Kidney tubule cell (primary cell): ENCODE results near the gene USP17L11.
"Not testable (repeated sequence)": the region's sequence is repeated elsewhere in the genome, so short reads cannot be mapped to it uniquely, and the experiment has no call there.

ENCODE experiments used
- DNase-seq: peaks from one replicate; pipeline ENCODE4 v3.0.0-alpha.2; 2018; ENCODE audit warnings: low spot score

USP17L11 gene, protein sequence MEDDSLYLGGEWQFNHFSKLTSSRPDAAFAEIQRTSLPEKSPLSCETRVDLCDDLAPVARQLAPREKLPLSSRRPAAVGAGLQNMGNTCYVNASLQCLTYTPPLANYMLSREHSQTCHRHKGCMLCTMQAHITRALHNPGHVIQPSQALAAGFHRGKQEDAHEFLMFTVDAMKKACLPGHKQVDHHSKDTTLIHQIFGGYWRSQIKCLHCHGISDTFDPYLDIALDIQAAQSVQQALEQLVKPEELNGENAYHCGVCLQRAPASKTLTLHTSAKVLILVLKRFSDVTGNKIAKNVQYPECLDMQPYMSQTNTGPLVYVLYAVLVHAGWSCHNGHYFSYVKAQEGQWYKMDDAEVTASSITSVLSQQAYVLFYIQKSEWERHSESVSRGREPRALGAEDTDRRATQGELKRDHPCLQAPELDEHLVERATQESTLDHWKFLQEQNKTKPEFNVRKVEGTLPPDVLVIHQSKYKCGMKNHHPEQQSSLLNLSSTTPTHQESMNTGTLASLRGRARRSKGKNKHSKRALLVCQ

DNA sequence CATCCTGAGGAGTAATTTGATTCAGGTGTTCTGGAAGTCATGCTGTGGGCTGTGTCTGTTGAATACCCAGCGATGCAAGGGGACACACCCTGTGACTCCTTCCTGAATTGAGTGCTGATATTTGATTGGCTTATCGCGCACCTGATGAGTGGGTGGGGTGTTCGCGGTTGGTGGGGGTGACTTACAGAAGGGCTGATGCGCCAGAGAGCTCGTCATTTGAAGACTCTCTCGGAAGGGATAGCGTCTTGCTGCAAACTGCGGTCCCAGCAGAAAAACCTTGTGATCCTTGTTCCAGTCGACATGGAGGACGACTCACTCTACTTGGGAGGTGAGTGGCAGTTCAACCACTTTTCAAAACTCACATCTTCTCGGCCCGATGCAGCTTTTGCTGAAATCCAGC lies at the start of gene USP17L11:
Gene USP17L11, plus strand, starts transcription at position 301 of the 400 bp plus-strand sequence. Its CDS starts 0 bp downstream, at position 301.
- DNase-seq = not testable (repeated sequence)

DNA sequence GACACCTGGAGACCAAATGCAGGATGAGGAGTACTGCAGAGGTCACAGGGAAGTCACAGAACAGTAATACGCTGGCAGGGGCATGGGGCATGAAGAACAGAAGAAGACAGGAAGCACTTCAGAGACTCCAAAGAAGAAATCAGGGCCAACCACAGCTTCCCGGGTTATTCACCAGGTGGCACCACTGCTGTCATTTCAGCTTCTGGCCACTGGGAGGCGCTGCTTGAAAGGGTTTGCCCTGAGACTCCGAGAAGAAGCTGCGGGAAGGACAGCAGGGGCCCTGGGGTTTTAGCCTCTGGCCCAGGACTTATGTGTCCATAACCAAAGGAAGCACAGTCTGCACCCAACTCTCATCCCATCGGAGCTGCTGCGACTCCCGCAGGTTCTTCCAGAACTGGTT lies 49.2 kb upstream of the USP17L11 start:
- peak; percentile 20 for DNase-seq

DNA sequence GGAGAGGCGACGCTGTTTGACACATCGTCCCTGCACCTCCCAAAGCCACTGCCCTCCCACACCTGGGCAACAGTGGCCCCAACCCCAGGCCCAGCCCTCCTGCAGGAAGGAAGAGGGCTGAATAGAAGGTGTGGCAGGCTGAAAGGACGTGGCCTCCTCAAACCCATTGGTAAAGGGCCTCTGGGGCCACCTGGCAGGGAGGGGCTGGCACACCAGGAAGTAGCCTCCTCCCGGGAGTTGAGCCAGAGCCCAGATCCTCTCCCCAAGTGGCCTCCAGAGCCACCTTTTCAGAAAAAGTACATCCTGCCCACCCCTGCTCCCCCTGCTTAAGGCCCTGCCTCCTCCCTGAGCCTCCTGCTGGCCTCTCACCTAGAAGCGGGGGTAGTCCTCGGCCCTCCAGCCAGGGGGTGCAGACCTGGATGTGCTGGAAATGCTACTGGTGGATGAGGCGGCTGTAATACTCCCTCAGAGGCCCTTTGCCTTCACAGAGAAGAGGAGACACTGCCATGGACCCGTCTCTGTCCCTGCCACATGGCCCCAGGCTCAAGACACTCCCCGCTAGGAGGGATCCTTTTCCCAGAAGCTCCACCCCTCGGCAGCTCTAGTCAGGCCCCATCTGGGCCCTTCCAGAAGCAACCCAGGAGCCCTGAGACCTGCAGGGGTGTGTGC lies 45.3 kb upstream of the USP17L11 start, which contains the start of gene FAM90A26:
Gene FAM90A26, plus strand, starts transcription at position 619 of the 669 bp plus-strand sequence. CDS start 2,764 bp downstream, outside the sequence.
- not testable (repeated sequence) for DNase-seq

DNA sequence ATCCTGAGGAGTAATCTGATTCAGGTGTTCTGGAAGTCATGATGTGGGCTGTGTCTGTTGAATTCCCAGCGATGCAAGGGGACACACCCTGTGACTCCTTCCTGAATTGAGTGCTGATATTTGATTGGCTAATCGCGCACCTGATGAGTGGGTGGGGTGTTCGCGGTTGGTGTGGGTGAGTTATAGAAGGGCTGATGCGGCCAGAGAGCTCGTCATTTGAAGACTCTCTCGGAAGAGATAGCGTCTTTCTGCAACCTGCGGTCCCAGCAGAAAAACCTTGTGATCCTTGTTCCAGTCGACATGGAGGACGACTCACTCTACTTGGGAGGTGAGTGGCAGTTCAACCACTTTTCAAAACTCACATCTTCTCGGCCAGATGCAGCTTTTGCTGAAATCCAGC lies 4.8 kb upstream of the USP17L11 start, which contains the start of gene USP17L10:
Gene USP17L10, plus strand, starts transcription at position 301 of the 400 bp plus-strand sequence. Its CDS starts 0 bp downstream, at position 301.
- not testable (repeated sequence) for DNase-seq

DNA sequence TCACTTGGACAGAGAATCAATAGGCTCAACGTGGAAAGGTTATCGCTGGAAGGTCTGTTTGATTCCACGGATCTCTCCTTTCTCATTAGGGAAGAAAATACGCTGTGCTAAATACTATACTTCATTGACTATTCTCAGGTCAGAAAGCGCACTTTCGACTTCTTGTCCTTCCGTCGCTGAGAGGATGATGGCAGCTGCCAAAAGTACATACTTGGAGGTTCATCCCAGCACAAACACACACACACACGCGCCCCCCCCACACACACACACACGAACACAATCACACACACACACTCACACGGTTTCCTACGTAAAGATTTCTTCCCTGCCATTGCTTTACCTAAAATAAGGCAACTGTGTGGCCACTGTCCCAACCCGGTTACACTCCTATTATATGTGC lies 504 bp upstream of the USP17L11 start:
- not testable (repeated sequence) for DNase-seq

DNA sequence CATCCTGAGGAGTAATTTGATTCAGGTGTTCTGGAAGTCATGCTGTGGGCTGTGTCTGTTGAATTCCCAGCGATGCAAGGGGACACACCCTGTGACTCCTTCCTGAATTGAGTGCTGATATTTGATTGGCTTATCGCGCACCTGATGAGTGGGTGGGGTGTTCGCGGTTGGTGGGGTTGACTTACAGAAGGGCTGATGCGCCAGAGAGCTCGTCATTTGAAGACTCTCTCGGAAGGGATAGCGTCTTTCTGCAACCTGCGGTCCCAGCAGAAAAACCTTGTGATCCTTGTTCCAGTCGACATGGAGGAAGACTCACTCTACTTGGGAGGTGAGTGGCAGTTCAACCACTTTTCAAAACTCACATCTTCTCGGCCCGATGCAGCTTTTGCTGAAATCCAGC lies 4.6 kb downstream of the USP17L11 start, which contains the start of gene USP17L12:
Gene USP17L12, plus strand, starts transcription at position 301 of the 400 bp plus-strand sequence. Its CDS starts 0 bp downstream, at position 301.
- DNase-seq = not testable (repeated sequence)

DNA sequence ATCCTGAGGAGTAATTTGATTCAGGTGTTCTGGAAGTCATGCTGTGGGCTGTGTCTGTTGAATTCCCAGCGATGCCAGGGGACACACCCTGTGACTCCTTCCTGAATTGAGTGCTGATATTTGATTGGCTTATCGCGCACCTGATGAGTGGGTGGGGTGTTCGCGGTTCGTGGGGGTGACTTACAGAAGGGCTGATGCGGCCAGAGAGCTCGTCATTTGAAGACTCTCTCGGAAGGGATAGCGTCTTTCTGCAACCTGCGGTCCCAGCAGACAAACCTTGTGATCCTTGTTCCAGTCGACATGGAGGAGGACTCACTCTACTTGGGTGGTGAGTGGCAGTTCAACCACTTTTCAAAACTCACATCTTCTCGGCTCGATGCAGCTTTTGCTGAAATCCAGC lies 9.4 kb downstream of the USP17L11 start, which contains the start of gene USP17L13:
Gene USP17L13, plus strand, starts transcription at position 301 of the 400 bp plus-strand sequence. Its CDS starts 0 bp downstream, at position 301.
- not testable (repeated sequence) for DNase-seq

DNA sequence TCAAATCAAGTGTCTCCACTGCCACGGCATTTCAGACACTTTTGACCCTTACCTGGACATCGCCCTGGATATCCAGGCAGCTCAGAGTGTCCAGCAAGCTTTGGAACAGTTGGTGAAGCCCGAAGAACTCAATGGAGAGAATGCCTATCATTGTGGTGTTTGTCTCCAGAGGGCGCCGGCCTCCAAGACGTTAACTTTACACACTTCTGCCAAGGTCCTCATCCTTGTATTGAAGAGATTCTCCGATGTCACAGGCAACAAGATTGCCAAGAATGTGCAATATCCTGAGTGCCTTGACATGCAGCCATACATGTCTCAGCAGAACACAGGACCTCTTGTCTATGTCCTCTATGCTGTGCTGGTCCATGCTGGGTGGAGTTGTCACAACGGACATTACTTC lies 15.0 kb downstream of the USP17L11 start:
- DNase-seq = not testable (repeated sequence)

DNA sequence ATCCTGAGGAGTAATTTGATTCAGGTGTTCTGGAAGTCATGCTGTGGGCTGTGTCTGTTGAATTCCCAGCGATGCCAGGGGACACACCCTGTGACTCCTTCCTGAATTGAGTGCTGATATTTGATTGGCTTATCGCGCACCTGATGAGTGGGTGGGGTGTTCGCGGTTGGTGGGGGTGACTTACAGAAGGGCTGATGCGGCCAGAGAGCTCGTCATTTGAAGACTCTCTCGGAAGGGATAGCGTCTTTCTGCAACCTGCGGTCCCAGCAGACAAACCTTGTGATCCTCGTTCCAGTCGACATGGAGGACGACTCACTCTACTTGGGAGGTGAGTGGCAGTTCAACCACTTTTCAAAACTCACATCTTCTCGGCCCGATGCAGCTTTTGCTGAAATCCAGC lies 18.9 kb downstream of the USP17L11 start, which contains the start of gene USP17L15:
Gene USP17L15, plus strand, starts transcription at position 301 of the 400 bp plus-strand sequence. Its CDS starts 0 bp downstream, at position 301.
- not testable (repeated sequence) for DNase-seq

DNA sequence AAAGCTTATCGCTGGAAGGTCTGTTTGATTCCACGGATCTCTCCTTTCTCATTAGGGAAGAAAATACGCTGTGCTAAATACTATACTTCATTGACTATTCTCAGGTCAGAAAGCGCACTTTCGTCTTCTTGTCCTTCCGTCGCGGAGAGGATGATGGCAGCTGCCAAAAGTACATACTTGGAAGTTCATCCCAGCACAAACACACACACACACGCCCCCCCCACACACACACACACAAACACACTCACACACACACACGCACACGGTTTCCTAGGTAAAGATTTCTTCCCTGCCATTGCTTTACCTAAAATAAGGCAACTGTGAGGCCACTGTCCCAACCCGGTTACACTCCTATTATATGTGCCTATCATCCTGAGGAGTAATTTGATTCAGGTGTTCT lies 23.3 kb downstream of the USP17L11 start:
- not testable (repeated sequence) for DNase-seq

DNA sequence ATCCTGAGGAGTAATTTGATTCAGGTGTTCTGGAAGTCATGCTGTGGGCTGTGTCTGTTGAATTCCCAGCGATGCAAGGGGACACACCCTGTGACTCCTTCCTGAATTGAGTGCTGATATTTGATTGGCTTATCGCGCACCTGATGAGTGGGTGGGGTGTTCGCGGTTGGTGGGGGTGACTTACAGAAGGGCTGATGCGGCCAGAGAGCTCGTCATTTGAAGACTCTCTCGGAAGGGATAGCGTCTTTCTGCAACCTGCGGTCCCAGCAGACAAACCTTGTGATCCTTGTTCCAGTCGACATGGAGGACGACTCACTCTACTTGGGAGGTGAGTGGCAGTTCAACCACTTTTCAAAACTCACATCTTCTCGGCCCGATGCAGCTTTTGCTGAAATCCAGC lies 28.4 kb downstream of the USP17L11 start, which contains the start of gene USP17L17:
Gene USP17L17, plus strand, starts transcription at position 301 of the 400 bp plus-strand sequence. Its CDS starts 0 bp downstream, at position 301.
- not testable (repeated sequence) for DNase-seq

DNA sequence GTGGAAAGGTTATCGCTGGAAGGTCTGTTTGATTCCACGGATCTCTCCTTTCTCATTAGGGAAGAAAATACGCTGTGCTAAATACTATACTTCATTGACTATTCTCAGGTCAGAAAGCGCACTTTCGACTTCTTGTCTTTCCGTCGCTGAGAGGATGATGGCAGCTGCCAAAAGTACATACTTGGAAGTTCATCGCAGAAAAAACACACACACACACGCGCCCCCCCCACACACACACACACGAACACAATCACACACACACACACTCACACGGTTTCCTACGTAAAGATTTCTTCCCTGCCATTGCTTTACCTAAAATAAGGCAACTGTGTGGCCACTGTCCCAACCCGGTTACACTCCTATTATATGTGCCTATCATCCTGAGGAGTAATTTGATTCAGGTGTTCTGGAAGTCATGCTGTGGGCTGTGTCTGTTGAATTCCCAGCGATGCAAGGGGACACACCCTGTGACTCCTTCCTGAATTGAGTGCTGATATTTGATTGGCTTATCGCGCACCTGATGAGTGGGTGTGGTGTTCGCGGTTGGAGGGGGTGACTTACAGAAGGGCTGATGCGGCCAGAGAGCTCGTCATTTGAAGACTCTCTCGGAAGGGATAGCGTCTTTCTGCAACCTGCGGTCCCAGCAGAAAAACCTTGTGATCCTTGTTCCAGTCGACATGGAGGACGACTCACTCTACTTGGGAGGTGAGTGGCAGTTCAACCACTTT lies 32.9 kb downstream of the USP17L11 start, which contains the start of gene USP17L18:
Gene USP17L18, plus strand, starts transcription at position 678 of the 728 bp plus-strand sequence. Its CDS starts 0 bp downstream, at position 678.
- DNase-seq = not testable (repeated sequence)

DNA sequence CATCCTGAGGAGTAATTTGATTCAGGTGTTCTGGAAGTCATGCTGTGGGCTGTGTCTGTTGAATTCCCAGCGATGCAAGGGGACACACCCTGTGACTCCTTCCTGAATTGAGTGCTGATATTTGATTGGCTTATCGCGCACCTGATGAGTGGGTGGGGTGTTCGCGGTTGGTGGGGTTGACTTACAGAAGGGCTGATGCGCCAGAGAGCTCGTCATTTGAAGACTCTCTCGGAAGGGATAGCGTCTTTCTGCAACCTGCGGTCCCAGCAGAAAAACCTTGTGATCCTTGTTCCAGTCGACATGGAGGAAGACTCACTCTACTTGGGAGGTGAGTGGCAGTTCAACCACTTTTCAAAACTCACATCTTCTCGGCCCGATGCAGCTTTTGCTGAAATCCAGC lies 37.9 kb downstream of the USP17L11 start, which contains the start of gene USP17L19:
Gene USP17L19, plus strand, starts transcription at position 301 of the 400 bp plus-strand sequence. Its CDS starts 0 bp downstream, at position 301.
- not testable (repeated sequence) for DNase-seq

DNA sequence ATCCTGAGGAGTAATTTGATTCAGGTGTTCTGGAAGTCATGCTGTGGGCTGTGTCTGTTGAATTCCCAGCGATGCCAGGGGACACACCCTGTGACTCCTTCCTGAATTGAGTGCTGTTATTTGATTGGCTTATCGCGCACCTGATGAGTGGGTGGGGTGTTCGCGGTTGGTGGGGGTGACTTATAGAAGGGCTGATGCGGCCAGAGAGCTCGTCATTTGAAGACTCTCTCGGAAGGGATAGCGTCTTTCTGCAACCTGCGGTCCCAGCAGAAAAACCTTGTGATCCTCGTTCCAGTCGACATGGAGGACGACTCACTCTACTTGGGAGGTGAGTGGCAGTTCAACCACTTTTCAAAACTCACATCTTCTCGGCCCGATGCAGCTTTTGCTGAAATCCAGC lies 42.6 kb downstream of the USP17L11 start, which contains the start of gene USP17L20:
Gene USP17L20, plus strand, starts transcription at position 301 of the 400 bp plus-strand sequence. Its CDS starts 0 bp downstream, at position 301.
- not testable (repeated sequence) for DNase-seq

DNA sequence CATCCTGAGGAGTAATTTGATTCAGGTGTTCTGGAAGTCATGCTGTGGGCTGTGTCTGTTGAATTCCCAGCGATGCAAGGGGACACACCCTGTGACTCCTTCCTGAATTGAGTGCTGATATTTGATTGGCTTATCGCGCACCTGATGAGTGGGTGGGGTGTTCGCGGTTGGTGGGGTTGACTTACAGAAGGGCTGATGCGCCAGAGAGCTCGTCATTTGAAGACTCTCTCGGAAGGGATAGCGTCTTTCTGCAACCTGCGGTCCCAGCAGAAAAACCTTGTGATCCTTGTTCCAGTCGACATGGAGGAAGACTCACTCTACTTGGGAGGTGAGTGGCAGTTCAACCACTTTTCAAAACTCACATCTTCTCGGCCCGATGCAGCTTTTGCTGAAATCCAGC lies 47.4 kb downstream of the USP17L11 start, which contains the start of gene USP17L21:
Gene USP17L21, plus strand, starts transcription at position 301 of the 400 bp plus-strand sequence. Its CDS starts 0 bp downstream, at position 301.
- DNase-seq = not testable (repeated sequence)
